GM18511 (cell line): Measurements from ENCODE around the gene TMEM150A.
"Not testable (repeated sequence)": the region's sequence is repeated elsewhere in the genome, so short reads cannot be mapped to it uniquely, and the experiment has no call there.

Experiments used
- ATAC-seq: cut with Tn5 transposase; IDR thresholded peaks from one replicate; pipeline ENCODE4 v1.9.1; 2021; ENCODE audit warnings: mild to moderate bottlenecking, moderate library complexity; ENCODE audit not compliant: unreplicated experiment

The TMEM150A gene

GRCh38 chr2:85577386-85578242 lies 24.9 kb downstream of the TMEM150A start, which contains the start of gene VAMP8:
Gene VAMP8 (plus strand): TSS chr2:85577586. CDS start chr2:85577647, 61 bp downstream.
- ATAC-seq: peak; percentile 86

GRCh38 chr2:85577063-85577385 lies 25.5 kb downstream of the TMEM150A start:
- no peak for ATAC-seq

- ATAC-seq: no peak
These were observed 26.8 kb downstream of the TMEM150A start for GRCh38 chr2:85575739-85576138.

- ATAC-seq: no peak
These were observed 36.2 kb downstream of the TMEM150A start for GRCh38 chr2:85566265-85566664.

GRCh38 chr2:85564144-85564563 lies 38.3 kb downstream of the TMEM150A start:
- ATAC-seq: no peak

GRCh38 chr2:85561280-85562212 lies 41.0 kb downstream of the TMEM150A start, which contains the start of gene GGCX:
Gene GGCX (minus strand): TSS chr2:85561493. CDS start chr2:85561428, 65 bp downstream.
- ATAC-seq: peak; percentile 90

GRCh38 chr2:85560812-85561279 lies 41.7 kb downstream of the TMEM150A start:
- peak; percentile 30 for ATAC-seq

GRCh38 chr2:85560403-85560726 lies 42.1 kb downstream of the TMEM150A start:
- ATAC-seq: not testable (repeated sequence)

- no peak for ATAC-seq
These were observed 44.3 kb downstream of the TMEM150A start for GRCh38 chr2:85558160-85558559.

- ATAC-seq: no peak
These were observed 45.4 kb downstream of the TMEM150A start for GRCh38 chr2:85557130-85557529.

GRCh38 chr2:85554980-85555612 lies 47.4 kb downstream of the TMEM150A start:
- ATAC-seq: no peak

GRCh38 chr2:85553184-85553583 lies 49.3 kb downstream of the TMEM150A start:
- no peak for ATAC-seq

- peak; percentile 72 for ATAC-seq
These were observed 50.5 kb downstream of the TMEM150A start for GRCh38 chr2:85551698-85552678.

GRCh38 chr2:85550486-85550885 lies 52.0 kb downstream of the TMEM150A start:
- no peak for ATAC-seq

- ATAC-seq: no peak
These were observed 52.7 kb downstream of the TMEM150A start for GRCh38 chr2:85549826-85550225.

GRCh38 chr2:85549095-85549494 lies 53.4 kb downstream of the TMEM150A start:
- ATAC-seq: no peak

GRCh38 chr2:85548608-85548900 lies 53.9 kb downstream of the TMEM150A start:
- no peak for ATAC-seq
